AG09309 (cell line): Measurements from ENCODE around the gene ENOPH1.

ENCODE experiments used
- DNase-seq: peaks from one replicate; pipeline ENCODE4 v3.0.0-alpha.2; 2010; ENCODE audit warnings: low read depth
- H3K4me3 ChIP-seq: 2 replicates; pipeline ENCODE4 v1.5.1; 2011; ENCODE audit warnings: mild to moderate bottlenecking, low read depth, low read length, moderate library complexity; ENCODE audit not compliant: control insufficient read depth
- CTCF ChIP-seq: IDR thresholded peaks from 2 replicates; pipeline ENCODE4 v1.5.1; 2011; ENCODE audit warnings: mild to moderate bottlenecking, low read depth, low read length, inconsistent platforms; ENCODE audit not compliant: insufficient read depth, control insufficient read depth; ENCODE audit errors: missing control alignments

ENOPH1 gene

GRCh38 chr4:82447886-82448285, 17.5 kb downstream of the ENOPH1 start:
- no peak for DNase-seq
- H3K4me3 ChIP-seq: no peak overlapping the region
- no peak for TF ChIP-seq CTCF

GRCh38 chr4:82450966-82451755, 20.8 kb downstream of the ENOPH1 start:
- H3K4me3 ChIP-seq: no peak overlapping the region
- TF ChIP-seq CTCF: no peak
- no peak for DNase-seq

- no peak overlapping the region for H3K4me3 ChIP-seq
- no peak for DNase-seq
- TF ChIP-seq CTCF: no peak
Measured at GRCh38 chr4:82452026-82452425, 21.6 kb downstream of the ENOPH1 start.

GRCh38 chr4:82457266-82457665, 26.9 kb downstream of the ENOPH1 start:
- H3K4me3 ChIP-seq: no peak overlapping the region
- no peak for DNase-seq
- TF ChIP-seq CTCF: no peak

GRCh38 chr4:82458729-82459128, 28.3 kb downstream of the ENOPH1 start:
- TF ChIP-seq CTCF: no peak
- H3K4me3 ChIP-seq: no peak overlapping the region

GRCh38 chr4:82461710-82462109, 31.3 kb downstream of the ENOPH1 start:
- no peak for DNase-seq
- no peak for TF ChIP-seq CTCF
- no peak overlapping the region for H3K4me3 ChIP-seq

More at GRCh38 chr4:82458729-82459128, 28.3 kb downstream of the ENOPH1 start:
- DNase-seq: no peak

GRCh38 chr4:82462415-82462831, 32.0 kb downstream of the ENOPH1 start:
- TF ChIP-seq CTCF: peak; percentile 73
- DNase-seq: peak; percentile 63
- H3K4me3 ChIP-seq: no peak overlapping the region
